NCI-H1436 treated with DMSO at 0.1 percent for 48 hours (cell line): Measurements from ENCODE around the gene WDTC1.

Experiments
- DNase-seq: peaks from one replicate; lab custom pipeline; 2025; lab: John Stamatoyannopoulos, UW

The WDTC1 gene

GRCh38 chr1:27335506-27336422 is 101.3 kb downstream of the WDTC1 start:
- DNase-seq: no peak

- DNase-seq: no peak
Measured at GRCh38 chr1:27336756-27337155, 102.3 kb downstream of the WDTC1 start.

GRCh38 chr1:27338751-27339150 is 104.3 kb downstream of the WDTC1 start:
- DNase-seq: no peak

GRCh38 chr1:27339213-27339612 is 104.8 kb downstream of the WDTC1 start:
- no peak for DNase-seq

GRCh38 chr1:27341525-27342252 is 107.3 kb downstream of the WDTC1 start, which contains the start of gene SYTL1:
Gene SYTL1, plus strand, starts transcription at chr1:27342022. Its CDS starts 3,313 bp downstream, at chr1:27345335.
- no peak for DNase-seq

GRCh38 chr1:27342391-27342777 is 108.0 kb downstream of the WDTC1 start:
- DNase-seq: no peak

GRCh38 chr1:27342778-27343638 is 108.6 kb downstream of the WDTC1 start:
- DNase-seq: no peak

GRCh38 chr1:27343639-27344025 is 109.2 kb downstream of the WDTC1 start:
- no peak for DNase-seq

- no peak for DNase-seq
Measured at GRCh38 chr1:27345272-27345671, 110.8 kb downstream of the WDTC1 start.

- no peak for DNase-seq
Measured at GRCh38 chr1:27346357-27346756, 111.9 kb downstream of the WDTC1 start.

- no peak for DNase-seq
Measured at GRCh38 chr1:27346991-27347624, 112.7 kb downstream of the WDTC1 start.

- DNase-seq: no peak
Measured at GRCh38 chr1:27348861-27349783, 114.7 kb downstream of the WDTC1 start.

- no peak for DNase-seq
Measured at GRCh38 chr1:27349784-27350662, 115.6 kb downstream of the WDTC1 start.

- no peak for DNase-seq
Measured at GRCh38 chr1:27350663-27351540, 116.5 kb downstream of the WDTC1 start.

GRCh38 chr1:27351541-27352107 is 117.2 kb downstream of the WDTC1 start:
- DNase-seq: no peak

GRCh38 chr1:27353166-27353565 is 118.7 kb downstream of the WDTC1 start:
- DNase-seq: no peak

- no peak for DNase-seq
Measured at GRCh38 chr1:27353629-27354028, 119.2 kb downstream of the WDTC1 start.

- DNase-seq: no peak
Measured at GRCh38 chr1:27355683-27356082, 121.3 kb downstream of the WDTC1 start.
